Activated CD8-positive, alpha-beta T cell treated with anti-CD3 and anti-CD28 coated beads for 36 hours (primary cell): ENCODE results near the gene CHST11. TPM values are rescaled to one million over a fixed set of nuclear protein-coding genes. Genes with fewer than 3 reads are reported as not detected.

Experiments used
- ATAC-seq: fragments of 200-7000 bp; cut with Tn5 transposase; one replicate; pipeline ENCODE4 v1.10.0; 2021; ENCODE audit warnings: mild to moderate bottlenecking, moderate library complexity
- CTCF ChIA-PET: fragments of 350-600 bp; sonication (Branson Sonifier 250); formaldehyde crosslinking; loops from one replicate; lab custom pipeline; 2021; ENCODE audit warnings: antibody characterized with exemption; lab: Charles Lee
- POLR2A ChIA-PET: fragments of 350-600 bp; sonication (Branson Sonifier 250); formaldehyde crosslinking; loops from one replicate; lab custom pipeline; 2021; ENCODE audit warnings: antibody characterized with exemption; lab: Charles Lee
- DNase-seq: peaks from one replicate; pipeline ENCODE4 v3.0.0-alpha.2; 2020
- H3K27ac Mint-ChIP-seq: one replicate; pipeline ENCODE4 v1.8.0; 2021; ENCODE audit warnings: mild to moderate bottlenecking, mixed read lengths
- H3K27me3 Mint-ChIP-seq: one replicate; pipeline ENCODE4 v1.8.0; 2021; ENCODE audit warnings: mixed read lengths
- H3K36me3 Mint-ChIP-seq: one replicate; pipeline ENCODE4 v1.8.0; 2021; ENCODE audit warnings: low read depth, mixed read lengths
- H3K4me1 Mint-ChIP-seq: one replicate; pipeline ENCODE4 v1.8.0; 2021; ENCODE audit warnings: low read depth, mixed read lengths
- H3K4me3 Mint-ChIP-seq: one replicate; pipeline ENCODE4 v1.8.0; 2021; ENCODE audit warnings: mild to moderate bottlenecking, moderate library complexity, mixed read lengths
- H3K9me3 Mint-ChIP-seq: one replicate; pipeline ENCODE4 v1.8.0; 2021; ENCODE audit warnings: mixed read lengths
- intact Hi-C: fragments of 100-400 bp; cut with micrococcal nuclease; formaldehyde crosslinking; loops from one replicate; pipeline ENCODE4 v1.10.0; 2022
- total RNA-seq, 2 experiments: library from RNA; stranded (reverse); gene quantifications; one replicate each; pipeline ENCODE4 v1.2.3, GENCODE V29; 2021
- TF ChIP-seq, protein P1 (sequence below): fragments of 200-600 bp; IDR thresholded peaks from one replicate; pipeline ENCODE4 v1.8.0; 2022; ENCODE audit warnings: antibody characterized with exemption, mild to moderate bottlenecking

The CHST11 gene
- total RNA-seq, 2 experiments from 2014 or later, result 30.9 to 33.9 TPM

DNA sequence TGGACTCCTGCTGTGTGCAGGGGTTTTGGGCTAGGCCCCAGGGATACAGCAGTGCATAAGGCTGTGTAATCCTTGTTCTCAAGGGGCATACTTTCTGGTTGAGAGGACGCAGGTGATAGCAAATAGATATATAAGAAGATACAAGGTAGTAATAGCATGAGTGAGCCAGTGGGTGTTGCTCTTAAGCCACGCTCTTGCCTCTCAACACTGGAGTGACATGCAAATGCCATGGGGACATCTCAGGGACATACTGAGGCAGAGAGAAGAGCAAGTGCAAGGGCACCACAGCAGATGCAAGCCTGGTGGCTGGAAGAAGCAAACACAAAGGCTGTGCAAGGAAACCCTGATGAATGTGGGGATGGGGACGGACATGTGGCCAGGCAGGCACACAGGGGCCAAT is 223.3 kb downstream of the CHST11 start:
- DNase-seq, result peak; percentile 69
- peak; percentile 57 for ATAC-seq
- TF ChIP-seq, protein P1, sequence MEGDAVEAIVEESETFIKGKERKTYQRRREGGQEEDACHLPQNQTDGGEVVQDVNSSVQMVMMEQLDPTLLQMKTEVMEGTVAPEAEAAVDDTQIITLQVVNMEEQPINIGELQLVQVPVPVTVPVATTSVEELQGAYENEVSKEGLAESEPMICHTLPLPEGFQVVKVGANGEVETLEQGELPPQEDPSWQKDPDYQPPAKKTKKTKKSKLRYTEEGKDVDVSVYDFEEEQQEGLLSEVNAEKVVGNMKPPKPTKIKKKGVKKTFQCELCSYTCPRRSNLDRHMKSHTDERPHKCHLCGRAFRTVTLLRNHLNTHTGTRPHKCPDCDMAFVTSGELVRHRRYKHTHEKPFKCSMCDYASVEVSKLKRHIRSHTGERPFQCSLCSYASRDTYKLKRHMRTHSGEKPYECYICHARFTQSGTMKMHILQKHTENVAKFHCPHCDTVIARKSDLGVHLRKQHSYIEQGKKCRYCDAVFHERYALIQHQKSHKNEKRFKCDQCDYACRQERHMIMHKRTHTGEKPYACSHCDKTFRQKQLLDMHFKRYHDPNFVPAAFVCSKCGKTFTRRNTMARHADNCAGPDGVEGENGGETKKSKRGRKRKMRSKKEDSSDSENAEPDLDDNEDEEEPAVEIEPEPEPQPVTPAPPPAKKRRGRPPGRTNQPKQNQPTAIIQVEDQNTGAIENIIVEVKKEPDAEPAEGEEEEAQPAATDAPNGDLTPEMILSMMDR, result peak; percentile 59
- no peak overlapping the region for H3K4me3 Mint-ChIP-seq
- POLR2A ChIA-PET, result interaction anchor here (0.8 to 2.1 kb wide), 2 partner anchors 8 to 19 kb away, joined by 3 to 6 read pairs; no protein-coding TSS in a partner anchor
- intact Hi-C loops, result loop anchor here (5.0 kb wide), 2 partner anchors 42 to 372 kb away; no protein-coding TSS in a partner anchor
- H3K36me3 Mint-ChIP-seq, result no peaks in the 10 kb centered on the region
- CTCF ChIA-PET, result interaction anchor here (0.7 to 1.4 kb wide), 4 partner anchors 8 to 41 kb away, joined by 3 read pairs; no protein-coding TSS in a partner anchor
- peaks cover 56% of the 10 kb centered on the region for H3K4me1 Mint-ChIP-seq
- H3K27me3 Mint-ChIP-seq, result no peaks in the 10 kb centered on the region
- peaks cover 1% of the 10 kb centered on the region for H3K9me3 Mint-ChIP-seq
- peak overlapping the region; percentile 74 for H3K27ac Mint-ChIP-seq

DNA sequence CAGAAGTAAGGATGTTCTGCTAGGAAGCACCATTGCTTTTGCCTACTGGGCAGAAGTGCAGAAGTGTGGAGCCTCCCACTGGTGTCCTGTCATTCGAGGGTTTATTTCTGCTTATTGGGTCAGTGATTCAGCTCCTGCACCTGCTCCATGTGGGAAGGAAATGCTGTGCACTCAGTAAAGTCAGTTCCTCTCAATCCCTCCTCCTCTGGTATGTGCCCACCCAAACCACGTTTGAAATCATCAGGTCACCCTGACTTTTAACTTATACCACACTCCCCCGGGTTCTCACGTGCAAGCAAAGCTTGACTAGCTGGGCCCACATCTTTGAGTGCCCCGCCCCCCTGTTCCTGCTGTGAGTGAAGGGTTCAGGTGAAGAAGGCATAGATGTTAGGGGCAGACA is 223.7 kb downstream of the CHST11 start:
- Mint-ChIP-seq H3K4me3 (no peak overlapping the region), H3K36me3 (no peaks in the 10 kb centered on the region), H3K9me3 (peaks cover 1% of the 10 kb centered on the region), H3K4me1 (peaks cover 59% of the 10 kb centered on the region), H3K27me3 (no peaks in the 10 kb centered on the region), H3K27ac (peak overlapping the region; percentile 74)
- ChIA-PET CTCF (interaction anchor here (0.7 to 1.4 kb wide), 4 partner anchors 8 to 40 kb away, joined by 3 read pairs; no protein-coding TSS in a partner anchor), POLR2A (interaction anchor here (0.8 to 2.1 kb wide), 2 partner anchors 9 to 18 kb away, joined by 3 to 6 read pairs; no protein-coding TSS in a partner anchor)
- DNase-seq, result peak; percentile 76
- peak; percentile 11 for ATAC-seq
- intact Hi-C loops, result loop anchor here (5.0 kb wide), 2 partner anchors 42 to 372 kb away; no protein-coding TSS in a partner anchor
- TF ChIP-seq, protein P1, result no peak

DNA sequence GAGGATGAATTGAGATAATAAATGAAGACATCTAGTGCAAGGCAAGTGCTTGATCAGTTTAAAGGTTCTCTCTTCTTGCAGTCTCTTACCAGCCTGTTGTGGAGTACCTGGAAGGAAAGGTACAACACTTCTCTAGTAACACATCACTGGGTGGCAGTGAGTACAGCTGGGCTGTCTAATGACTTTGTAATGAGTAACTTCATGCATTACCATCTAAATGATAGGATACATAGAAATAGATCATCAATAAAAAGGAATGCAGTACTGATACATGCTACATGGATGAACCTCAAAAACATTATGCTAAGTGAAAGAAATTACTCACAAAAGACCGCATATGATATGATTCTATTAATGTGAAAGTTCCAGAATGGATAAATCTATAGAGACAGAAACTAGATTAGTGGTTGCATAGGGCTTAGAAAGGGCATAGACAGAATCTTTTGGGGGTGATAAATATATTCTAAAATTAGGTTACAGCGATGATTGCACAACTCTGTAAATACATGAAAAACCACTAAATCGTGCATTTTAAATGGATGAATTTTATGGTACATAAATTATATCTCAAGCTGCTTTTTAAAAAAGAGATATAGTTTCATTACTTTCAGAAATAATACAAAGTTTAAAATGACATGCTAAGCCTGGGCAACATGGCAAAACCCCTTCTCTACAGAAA is 224.4 kb downstream of the CHST11 start:
- peaks cover 65% of the 10 kb centered on the region for H3K4me1 Mint-ChIP-seq
- H3K4me3 Mint-ChIP-seq, result peak overlapping the region; percentile 38
- intact Hi-C loops, result loop anchor here (5.0 kb wide), 2 partner anchors 41 to 371 kb away; no protein-coding TSS in a partner anchor
- ATAC-seq (peak; percentile 22), DNase-seq (no peak)
- peaks cover 1% of the 10 kb centered on the region for H3K9me3 Mint-ChIP-seq
- peaks cover under 1% of the 10 kb centered on the region for H3K36me3 Mint-ChIP-seq
- H3K27me3 Mint-ChIP-seq, result no peaks in the 10 kb centered on the region
- ChIA-PET POLR2A (interaction anchor here (0.8 to 2.1 kb wide), 2 partner anchors 10 to 18 kb away, joined by 3 to 6 read pairs; no protein-coding TSS in a partner anchor), CTCF (interaction anchor here (0.7 to 1.4 kb wide), 4 partner anchors 8 to 40 kb away, joined by 3 read pairs; no protein-coding TSS in a partner anchor)
- TF ChIP-seq, protein P1, result no peak
- H3K27ac Mint-ChIP-seq, result peak overlapping the region; percentile 74

DNA sequence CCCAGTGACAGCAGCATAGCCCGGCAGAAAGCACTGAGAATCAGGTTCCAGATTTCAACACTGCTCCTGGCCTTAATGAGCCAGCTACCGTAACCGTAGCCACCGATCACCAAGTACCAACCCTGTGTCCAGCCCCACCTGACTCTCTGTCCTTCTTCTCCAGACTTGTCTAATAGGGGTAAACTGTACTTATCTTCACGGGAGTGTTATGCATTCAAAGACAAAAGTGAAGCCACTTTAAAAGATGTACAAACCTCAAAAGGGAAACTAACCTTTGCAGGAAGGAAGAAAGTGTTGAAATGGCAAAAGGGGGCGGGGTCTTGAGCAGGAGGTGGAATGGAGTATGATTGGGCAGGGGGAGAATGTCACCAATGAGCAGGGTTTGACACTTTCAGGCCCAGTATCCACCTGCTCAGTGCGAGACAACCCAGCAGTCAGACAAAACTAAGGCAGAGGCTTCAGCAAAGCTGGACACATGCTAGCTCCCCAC is 226.1 kb downstream of the CHST11 start:
- H3K4me3 Mint-ChIP-seq, result peak overlapping the region; percentile 76
- peaks cover 78% of the 10 kb centered on the region for H3K4me1 Mint-ChIP-seq
- H3K36me3 Mint-ChIP-seq, result peaks cover 4% of the 10 kb centered on the region
- peak; percentile 84 for ATAC-seq
- peaks cover 1% of the 10 kb centered on the region for H3K9me3 Mint-ChIP-seq
- POLR2A ChIA-PET, result interaction anchor here (0.6 to 1.6 kb wide), 3 partner anchors 10 to 185 kb away, joined by 3 read pairs; no protein-coding TSS in a partner anchor
- TF ChIP-seq, protein P1, result no peak
- intact Hi-C loops, result loop anchor here (5.0 kb wide), 2 partner anchors 39 to 369 kb away; no protein-coding TSS in a partner anchor
- peak; percentile 93 for DNase-seq
- peak overlapping the region; percentile 90 for H3K27ac Mint-ChIP-seq
- H3K27me3 Mint-ChIP-seq, result no peaks in the 10 kb centered on the region
- CTCF ChIA-PET, result interaction anchor here (1.0 kb wide), 1 partner anchor 16 kb away, joined by 3 read pairs; no protein-coding TSS in a partner anchor
